Ishikawa (cell line): ENCODE measurements around the gene SRSF6.

Experiments
- CEBPB ChIP-seq: IDR thresholded peaks from 2 replicates; pipeline ENCODE4 v1.6.1; 2012
- CREB1 ChIP-seq: IDR thresholded peaks from 2 replicates; pipeline ENCODE4 v1.6.1; 2012; ENCODE audit warnings: low read depth
- EGR1 ChIP-seq: IDR thresholded peaks from 2 replicates; pipeline ENCODE4 v1.6.1; 2012
- EP300 ChIP-seq: IDR thresholded peaks from 2 replicates; pipeline ENCODE4 v1.6.1; 2012; ENCODE audit warnings: borderline replicate concordance
- FOXM1 ChIP-seq: IDR thresholded peaks from 2 replicates; pipeline ENCODE4 v1.6.1; 2012; ENCODE audit warnings: low read depth, borderline replicate concordance
- MAX ChIP-seq: IDR thresholded peaks from 2 replicates; pipeline ENCODE4 v1.6.1; 2012
- NFIC ChIP-seq: IDR thresholded peaks from 2 replicates; pipeline ENCODE4 v1.6.1; 2012
- RAD21 ChIP-seq: IDR thresholded peaks from 2 replicates; pipeline ENCODE4 v1.6.1; 2012; ENCODE audit warnings: low read depth
- REST ChIP-seq: IDR thresholded peaks from 2 replicates; pipeline ENCODE4 v1.6.1; 2012; ENCODE audit warnings: low read depth, mild to moderate bottlenecking
- TAF1 ChIP-seq: IDR thresholded peaks from 2 replicates; pipeline ENCODE4 v1.6.1; 2012; ENCODE audit warnings: low read depth, mild to moderate bottlenecking
- TCF12 ChIP-seq: IDR thresholded peaks from 2 replicates; pipeline ENCODE4 v1.6.1; 2012; ENCODE audit warnings: low read depth
- TEAD4 ChIP-seq: IDR thresholded peaks from 2 replicates; pipeline ENCODE4 v1.6.1; 2012
- USF1 ChIP-seq: IDR thresholded peaks from 2 replicates; pipeline ENCODE4 v1.6.1; 2012
- YY1 ChIP-seq: IDR thresholded peaks from 2 replicates; pipeline ENCODE4 v1.6.1; 2012; ENCODE audit warnings: low read depth
- ZBTB7A ChIP-seq: IDR thresholded peaks from 2 replicates; pipeline ENCODE4 v1.6.1; 2012; ENCODE audit warnings: low read depth

Gene SRSF6

GRCh38 chr20:43431134-43431519 is 26.6 kb upstream of the SRSF6 start:
- no peak for TF ChIP-seq CREB1
- TF ChIP-seq RAD21: no peak
- TF ChIP-seq YY1: no peak
- no peak for TF ChIP-seq TCF12
- TF ChIP-seq EGR1: no peak
- TF ChIP-seq EP300: no peak
- TF ChIP-seq TAF1: no peak
- TF ChIP-seq ZBTB7A: no peak
- TF ChIP-seq CEBPB: no peak
- no peak for TF ChIP-seq MAX
- TF ChIP-seq USF1: no peak
- TF ChIP-seq FOXM1: no peak
- no peak for TF ChIP-seq TEAD4
- no peak for TF ChIP-seq NFIC
- no peak for TF ChIP-seq REST

GRCh38 chr20:43432498-43432897 is 25.2 kb upstream of the SRSF6 start:
- TF ChIP-seq FOXM1 (no peak), MAX (no peak), CEBPB (no peak), ZBTB7A (no peak), REST (no peak), TEAD4 (no peak), CREB1 (no peak), TAF1 (no peak), EP300 (no peak), USF1 (no peak), RAD21 (no peak), YY1 (no peak), TCF12 (no peak), NFIC (no peak), EGR1 (no peak)

GRCh38 chr20:43433250-43433854 is 24.3 kb upstream of the SRSF6 start:
- no peak for TF ChIP-seq RAD21
- TF ChIP-seq CEBPB: no peak
- no peak for TF ChIP-seq NFIC
- no peak for TF ChIP-seq MAX
- no peak for TF ChIP-seq CREB1
- TF ChIP-seq EP300: no peak
- TF ChIP-seq TAF1: no peak
- no peak for TF ChIP-seq ZBTB7A
- TF ChIP-seq USF1: no peak
- no peak for TF ChIP-seq REST

- TF ChIP-seq TEAD4 (no peak), EP300 (no peak), RAD21 (no peak), YY1 (no peak), NFIC (no peak), CEBPB (no peak), TAF1 (no peak), EGR1 (no peak), USF1 (no peak), MAX (no peak), FOXM1 (no peak), REST (no peak)
Measured at GRCh38 chr20:43434565-43434964, 23.1 kb upstream of the SRSF6 start.
